Body of pancreas (tissue), 4 donors: ENCODE data around the gene DLL4. TPM values are rescaled to one million over a fixed set of nuclear protein-coding genes. Genes with fewer than 3 reads are reported as not detected.
A peak's percentile ranks its signal among the peaks of the same experiment; 100 is the strongest.

Experiments
- ATAC-seq: fragments of 150-250 bp; one replicate; pipeline ENCODE4 v1.9.1; 2016
- DNase-seq, 4 donors: peaks; one replicate each; pipeline ENCODE4 v3.0.0-alpha.2; 2019
- H3K27ac ChIP-seq, 4 donors: fragments of 200-600 bp; sonication (generic); 1 replicate in 3 of 4; 2 replicates in 1 of 4; pipeline versions ENCODE4 v1.5.1 to v1.6.1; 2016 to 2019; ENCODE audit warnings: mild to moderate bottlenecking in 1 of 4, mixed read lengths in 1 of 4, moderate library complexity in 1 of 4
- H3K27me3 ChIP-seq, 2 donors: fragments of 200-600 bp; sonication (generic); one replicate each; pipeline ENCODE4 v1.6.0; 2016; ENCODE audit warnings: mild to moderate bottlenecking in 1 of 2
- H3K36me3 ChIP-seq, 2 donors: fragments of 200-600 bp; sonication (generic); replicated peaks in 1 of 2; 2 replicates each; pipeline ENCODE4 v1.5.1; 2016; ENCODE audit warnings: low read depth in 2 of 2; ENCODE audit not compliant: insufficient read depth in 1 of 2
- H3K4me1 ChIP-seq: fragments of 200-600 bp; sonication (generic); one replicate; pipeline ENCODE4 v1.6.0; 2016
- H3K4me3 ChIP-seq, 2 donors: fragments of 200-600 bp; sonication (generic); 1 replicate in 1 of 2; 2 replicates in 1 of 2; pipeline ENCODE4 v1.5.1; 2016 to 2019
- H3K9me3 ChIP-seq, 3 donors: fragments of 200-600 bp; sonication (generic); 1 replicate in 2 of 3; 2 replicates in 1 of 3; pipeline ENCODE4 v1.5.1; 2016
- CTCF ChIP-seq, 7 experiments: fragments of 450-650 bp in 4 of 7; fragments of 200-600 bp in 3 of 7; sonication (generic) in 3 of 7; IDR thresholded peaks; one replicate each; pipeline ENCODE4 v1.5.1; 2016 to 2019; ENCODE audit warnings: antibody characterized with exemption in 7 of 7
- POLR2A ChIP-seq, 3 donors: fragments of 450-650 bp; IDR thresholded peaks; one replicate each; pipeline ENCODE4 v1.6.1; 2016; ENCODE audit warnings: antibody characterized with exemption in 3 of 3, mild to moderate bottlenecking in 2 of 3
- WGBS, 2 donors: methylation state at CpG; one replicate each; pipeline ENCODE4 v1.1.5; 2017; 5-methylcytosine and 5-hydroxymethylcytosine counted together
- intact Hi-C: fragments of 100-400 bp; cut with DNase I; formaldehyde crosslinking; loops from one replicate; pipeline ENCODE4 v1.15.1; 2023
- total RNA-seq, 2 donors: library from RNA; depleted of rRNA; stranded (reverse); fragments of >200 nt; gene quantifications; one replicate each; pipeline ENCODE4 v1.1.0, GENCODE V29; 2016

The DLL4 gene
- 1 to 10 TPM in 1 of 2 donors, under 1 TPM in 1; 0.33 to 3.6 TPM for total RNA-seq

- Histone ChIP-seq H3K4me1 (peaks cover 67% of the 10 kb centered on the region), H3K4me3 (peak within 1 kb of the TSS in 1 of 2 donors; percentile 16), H3K27ac (no peak within 1 kb of the TSS), H3K27me3 (peaks cover 0 to 35% of the 10 kb centered on the region in 2 donors), H3K36me3 (no peaks in the 10 kb centered on the region), H3K9me3 (no peaks in the 10 kb centered on the region)
- DNase-seq, result peak; percentile 38 to 69 (median 66)
- TF ChIP-seq CTCF (IDR thresholded peaks at IDR 0.05) (no peak), POLR2A (IDR thresholded peaks at IDR 0.05) (peak; percentile 35 to 74 (median 70))
- WGBS, 2 donors, result 1 to 2% methylated on average over 19 to 71 of the region's 71 CpGs
- intact Hi-C loops, result no loop called here
- peak; percentile 36 for ATAC-seq
Observed at GRCh38 chr15:40928821-40929659, at the start of gene DLL4. TSS of gene DLL4 (plus strand) at chr15:40929340. CDS start at chr15:40929669, 329 bp downstream.

- no peak for DNase-seq
- TF ChIP-seq CTCF (IDR thresholded peaks at IDR 0.05) (no peak), POLR2A (IDR thresholded peaks at IDR 0.05) (no peak)
- no peak overlapping the region for H3K27ac ChIP-seq
- intact Hi-C loops, result no loop called here
- no peaks in the 10 kb centered on the region for H3K27me3 ChIP-seq
- H3K4me1 ChIP-seq, result peaks cover 2% of the 10 kb centered on the region
- H3K36me3 ChIP-seq, result no peaks in the 10 kb centered on the region
- no peaks in the 10 kb centered on the region for H3K9me3 ChIP-seq
- WGBS, 2 donors, result 79 to 82% methylated on average over 6 of the region's 6 CpGs
- H3K4me3 ChIP-seq, result no peak overlapping the region
- no peak for ATAC-seq
Observed at GRCh38 chr15:40879609-40880008, 49.5 kb upstream of the DLL4 start.

- no peaks in the 10 kb centered on the region for H3K9me3 ChIP-seq
- H3K4me3 ChIP-seq, result no peak overlapping the region
- no peak for DNase-seq
- H3K36me3 ChIP-seq, result no peaks in the 10 kb centered on the region
- TF ChIP-seq CTCF (IDR thresholded peaks at IDR 0.05) (no peak), POLR2A (IDR thresholded peaks at IDR 0.05) (no peak)
- intact Hi-C loops, result no loop called here
- 97 to 98% methylated on average over 6 of the region's 6 CpGs for WGBS, 2 donors
- no peak overlapping the region for H3K27ac ChIP-seq
- no peaks in the 10 kb centered on the region for H3K4me1 ChIP-seq
- no peaks in the 10 kb centered on the region for H3K27me3 ChIP-seq
- no peak for ATAC-seq
Observed at GRCh38 chr15:40881351-40881750, 47.8 kb upstream of the DLL4 start.

GRCh38 chr15:40886586-40886985 lies 42.6 kb upstream of the DLL4 start:
- 75 to 88% methylated on average over 1 of the region's 1 CpG for WGBS, 2 donors
- H3K9me3 ChIP-seq, result no peaks in the 10 kb centered on the region
- ATAC-seq (no peak), DNase-seq (no peak)
- no peak overlapping the region for H3K27ac ChIP-seq
- intact Hi-C loops, result no loop called here
- no peak overlapping the region for H3K4me3 ChIP-seq
- no peaks in the 10 kb centered on the region for H3K36me3 ChIP-seq
- H3K4me1 ChIP-seq, result peaks cover 1% of the 10 kb centered on the region
- TF ChIP-seq POLR2A (IDR thresholded peaks at IDR 0.05) (no peak), CTCF (IDR thresholded peaks at IDR 0.05) (no peak)
- H3K27me3 ChIP-seq, result no peaks in the 10 kb centered on the region

- H3K4me1 ChIP-seq, result peaks cover 10% of the 10 kb centered on the region
- DNase-seq, result no peak
- no peak overlapping the region for H3K4me3 ChIP-seq
- no peak for ATAC-seq
- no peaks in the 10 kb centered on the region for H3K9me3 ChIP-seq
- no peaks in the 10 kb centered on the region for H3K36me3 ChIP-seq
- no peaks in the 10 kb centered on the region for H3K27me3 ChIP-seq
- no peak overlapping the region for H3K27ac ChIP-seq
- intact Hi-C loops, result no loop called here
- TF ChIP-seq POLR2A (IDR thresholded peaks at IDR 0.05) (no peak), CTCF (IDR thresholded peaks at IDR 0.05) (no peak)
Observed at GRCh38 chr15:40889112-40889511, 40.0 kb upstream of the DLL4 start.
